Pulmonary artery endothelial cell (primary cell): ENCODE data around the gene KIF13A. TPM values are rescaled to one million over a fixed set of nuclear protein-coding genes. Genes with fewer than 3 reads are reported as not detected.
A peak's percentile ranks its signal among the peaks of the same experiment; 100 is the strongest.
"Not testable (repeated sequence)": the region's sequence is repeated elsewhere in the genome, so short reads cannot be mapped to it uniquely, and the experiment has no call there.

Experiments
- DNase-seq: peaks from one replicate; pipeline ENCODE4 v3.0.0-alpha.2; 2011; ENCODE audit warnings: low read depth, low spot score
- total RNA-seq: library from RNA; depleted of rRNA; stranded (reverse); fragments of >200 nt; gene quantifications from 2 replicates; pipeline ENCODE4 v1.2.3, GENCODE V29; 2014

KIF13A gene
- total RNA-seq, 1 donor from 2014 or later: 71.7 TPM

DNA sequence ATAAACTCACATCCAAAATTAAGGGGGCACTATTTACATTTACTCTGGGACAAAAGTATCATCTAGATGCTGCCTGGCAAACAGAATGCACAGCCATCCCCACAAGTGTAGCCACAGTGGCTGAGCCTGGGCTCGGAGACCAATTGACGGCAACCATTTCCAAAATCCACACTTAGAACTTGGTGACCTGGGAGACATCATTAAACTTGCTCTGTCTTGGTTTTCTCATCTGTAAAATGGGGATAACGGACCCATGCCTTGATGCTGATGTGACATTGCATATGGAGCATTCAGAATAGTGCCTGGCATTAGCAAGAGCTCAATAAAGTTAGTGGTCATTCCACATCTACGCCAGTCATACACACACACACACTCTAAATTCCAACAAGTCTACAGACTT lies 140.7 kb downstream of the KIF13A start:
- no peak for DNase-seq

DNA sequence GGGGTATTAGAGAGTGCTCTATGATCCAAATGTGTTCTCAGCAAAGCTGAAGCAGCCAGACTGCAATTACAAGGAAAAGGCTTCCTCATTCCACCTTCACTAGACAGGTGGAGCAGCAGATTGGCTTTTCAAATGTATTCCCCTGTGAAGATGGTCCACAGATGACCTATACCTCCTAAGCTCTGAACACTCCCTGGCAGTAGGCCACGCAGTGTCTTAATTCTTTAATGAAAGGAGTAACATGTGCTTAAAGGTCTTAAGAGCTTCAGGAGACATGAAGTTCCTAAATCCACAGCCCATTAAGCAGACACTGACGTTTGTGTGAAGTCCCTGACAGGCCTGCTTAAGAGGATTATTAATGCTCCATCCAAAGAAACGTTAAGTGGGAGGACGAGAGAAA lies 141.8 kb downstream of the KIF13A start:
- no peak for DNase-seq

DNA sequence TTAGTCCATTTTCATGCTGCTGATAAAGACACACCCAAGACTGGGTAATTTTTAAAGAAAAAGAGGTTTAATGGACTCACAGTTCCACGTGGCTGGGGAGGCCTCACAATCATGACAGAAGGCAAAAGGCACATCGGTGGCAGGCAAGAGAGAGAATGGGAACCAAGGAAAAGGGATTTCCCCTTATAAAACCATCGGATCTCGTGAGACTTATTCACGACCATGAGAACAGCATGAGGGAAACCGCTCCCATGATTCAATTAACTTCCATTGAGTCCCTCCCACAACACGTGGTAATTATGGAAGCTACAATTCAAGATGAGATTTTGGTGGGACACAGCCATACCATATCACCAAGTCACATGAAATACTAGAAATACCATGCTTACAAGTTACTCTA lies 142.5 kb downstream of the KIF13A start:
- not testable (repeated sequence) for DNase-seq

DNA sequence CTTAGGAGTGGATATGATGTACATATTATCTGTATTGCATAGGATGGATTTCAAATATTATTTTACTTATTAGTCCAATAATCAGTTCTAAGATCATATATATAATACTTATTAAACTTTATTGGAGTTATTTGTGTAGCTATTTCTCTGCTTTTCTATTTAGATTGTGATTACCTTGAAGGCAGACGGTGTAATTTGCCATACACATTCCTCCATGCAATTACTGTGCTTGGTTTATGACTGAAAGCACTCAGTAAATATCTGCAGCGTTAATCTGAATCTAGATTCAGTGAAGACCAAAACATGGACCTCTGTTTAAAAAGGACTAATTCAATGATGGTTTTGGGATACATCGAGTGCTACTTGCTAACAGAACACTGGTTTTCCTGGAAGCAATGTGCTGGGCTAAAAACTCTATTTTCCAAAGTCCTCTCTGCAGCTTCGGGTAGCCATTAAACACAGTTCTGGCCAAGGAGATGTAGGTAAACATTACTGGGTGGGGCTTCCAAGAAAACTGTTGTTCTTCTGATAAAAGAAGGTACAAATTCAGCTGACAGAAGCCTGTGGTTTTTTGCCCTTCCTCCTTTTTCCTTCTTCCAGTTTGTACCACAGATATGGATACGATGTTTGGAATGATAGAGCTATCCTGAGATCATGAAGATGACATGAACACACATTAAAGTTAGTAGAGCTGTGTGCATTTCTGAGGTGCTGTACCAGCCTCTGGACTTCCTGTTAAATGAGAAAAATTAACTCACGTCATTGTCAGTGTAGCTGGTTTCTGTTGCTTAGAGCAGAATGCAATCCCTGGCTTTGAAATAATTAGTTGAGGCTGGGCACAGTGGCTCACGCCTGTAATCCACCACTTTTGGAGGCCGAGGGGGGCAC lies 144.3 kb downstream of the KIF13A start:
- no peak for DNase-seq

DNA sequence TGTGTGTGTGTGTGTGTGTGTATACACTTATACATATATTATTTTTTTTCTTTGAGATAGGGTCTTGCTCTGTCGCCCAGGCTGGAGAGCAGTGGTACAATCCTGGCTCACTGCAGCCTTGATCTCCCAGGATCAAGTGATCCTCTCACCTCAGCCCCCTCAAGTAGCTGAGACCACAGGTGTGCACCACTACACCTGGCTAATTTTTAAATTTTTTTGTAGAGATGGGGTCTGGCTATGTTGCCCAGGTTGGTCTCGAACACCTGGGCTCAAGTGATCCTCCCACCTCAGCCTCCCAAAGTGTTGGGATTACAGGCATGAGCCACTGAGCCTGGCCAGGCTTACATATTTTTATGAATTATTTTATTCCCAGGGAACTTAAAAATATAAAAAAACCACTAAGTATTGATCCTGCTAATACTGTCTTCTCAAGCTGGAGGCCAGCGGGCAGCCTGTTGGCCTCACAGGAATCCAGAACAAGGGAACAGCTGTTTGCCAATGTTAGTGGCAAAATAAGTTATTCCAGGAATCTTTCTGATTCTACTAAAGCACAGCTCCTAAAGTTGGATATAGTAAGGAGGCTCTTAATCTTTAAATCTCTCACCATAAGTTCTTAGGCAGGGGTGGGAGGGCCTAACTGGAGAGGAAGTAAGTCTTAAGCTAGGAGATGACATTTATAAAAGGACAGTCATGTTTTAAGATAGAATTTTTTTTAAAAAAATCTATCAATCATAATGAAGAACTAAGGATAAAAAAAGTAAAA lies 145.2 kb downstream of the KIF13A start:
- no peak for DNase-seq

DNA sequence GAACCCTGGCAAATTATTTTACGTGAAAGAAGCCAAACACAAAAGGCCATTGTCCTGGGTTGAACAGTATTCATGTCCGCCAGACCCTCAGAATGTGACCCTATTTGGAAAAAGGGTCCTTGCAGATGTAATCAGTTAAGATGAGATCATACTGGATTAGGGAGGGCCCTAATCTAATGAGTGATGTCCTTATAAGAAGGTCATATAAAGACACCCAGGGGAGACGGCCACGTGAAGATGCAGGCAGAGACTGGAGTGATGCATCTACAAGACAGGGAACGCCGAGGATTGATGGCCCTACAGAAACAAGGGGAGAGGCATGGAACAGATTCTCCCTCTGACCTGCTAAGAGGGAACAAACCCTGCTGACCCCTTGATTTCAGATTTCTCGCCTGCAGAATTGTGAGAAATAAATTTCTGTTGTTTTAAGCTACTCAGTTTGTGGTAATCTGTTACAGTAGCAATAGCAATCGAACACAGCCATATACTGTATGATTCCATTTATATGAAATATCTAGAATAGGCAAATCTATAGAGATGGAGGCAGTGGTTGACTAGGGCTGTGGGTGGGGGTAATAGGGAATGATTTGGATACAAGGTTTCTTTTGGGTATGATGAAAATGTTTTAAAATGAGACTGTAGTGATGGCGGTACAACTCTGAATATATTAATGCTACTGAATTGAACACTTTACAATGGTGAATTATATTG lies 147.8 kb downstream of the KIF13A start:
- no peak for DNase-seq

DNA sequence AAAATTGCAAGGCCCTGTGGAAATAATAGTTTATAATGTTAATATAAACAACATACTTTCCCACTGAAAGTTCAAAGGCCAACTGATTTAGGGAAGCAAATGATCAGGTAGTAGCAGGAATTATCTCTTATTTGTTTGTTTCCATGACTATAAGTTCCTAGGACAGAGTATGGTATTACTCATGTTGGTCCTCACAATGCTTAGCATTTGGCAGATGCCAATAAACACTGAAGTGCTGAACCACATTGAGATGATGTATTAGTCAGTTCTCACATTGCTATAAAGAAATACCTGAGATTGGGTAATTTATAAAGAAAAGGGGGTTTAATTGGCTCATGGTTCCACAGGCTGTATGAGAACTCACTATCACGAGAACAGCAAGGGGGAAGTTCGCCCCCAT lies 151.1 kb downstream of the KIF13A start:
- DNase-seq: no peak

DNA sequence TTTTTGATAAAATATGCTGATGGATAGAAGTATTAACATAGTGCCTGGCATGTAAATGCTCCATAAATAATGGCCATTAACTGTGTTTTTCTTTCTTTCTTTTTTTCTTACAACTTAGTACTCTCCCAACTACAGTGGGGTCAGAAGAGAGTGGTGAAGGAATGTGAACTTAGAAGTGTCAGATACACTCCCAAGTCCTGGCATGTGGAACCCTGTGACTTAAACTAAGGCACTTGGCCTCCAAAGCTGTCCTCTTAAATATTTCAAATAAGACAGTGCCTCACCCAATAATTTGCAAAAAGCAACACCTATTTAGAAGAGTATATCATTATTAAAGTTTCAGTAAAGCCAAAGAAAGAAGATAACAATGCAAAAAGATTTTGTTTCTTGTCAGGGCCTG lies 151.7 kb downstream of the KIF13A start:
- no peak for DNase-seq

DNA sequence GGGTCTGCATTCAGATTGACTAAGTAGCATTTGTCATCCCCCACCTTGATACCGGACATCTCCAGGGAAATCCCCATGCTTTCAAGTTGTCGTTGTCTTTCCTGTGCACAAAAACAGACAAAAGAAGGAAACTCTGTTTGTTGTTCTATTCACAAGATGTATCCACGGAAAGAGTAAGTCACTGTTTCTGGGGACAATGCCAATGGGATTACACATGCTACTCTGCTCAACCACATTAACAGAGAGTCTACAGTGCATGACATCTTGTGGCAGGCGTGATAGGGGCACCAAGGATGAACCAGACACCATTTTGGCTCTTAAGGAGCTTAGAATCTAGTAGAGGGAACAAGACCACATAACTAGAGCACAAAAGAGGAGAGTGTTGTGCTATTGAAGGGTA lies 156.3 kb downstream of the KIF13A start:
- DNase-seq: peak; percentile 97

DNA sequence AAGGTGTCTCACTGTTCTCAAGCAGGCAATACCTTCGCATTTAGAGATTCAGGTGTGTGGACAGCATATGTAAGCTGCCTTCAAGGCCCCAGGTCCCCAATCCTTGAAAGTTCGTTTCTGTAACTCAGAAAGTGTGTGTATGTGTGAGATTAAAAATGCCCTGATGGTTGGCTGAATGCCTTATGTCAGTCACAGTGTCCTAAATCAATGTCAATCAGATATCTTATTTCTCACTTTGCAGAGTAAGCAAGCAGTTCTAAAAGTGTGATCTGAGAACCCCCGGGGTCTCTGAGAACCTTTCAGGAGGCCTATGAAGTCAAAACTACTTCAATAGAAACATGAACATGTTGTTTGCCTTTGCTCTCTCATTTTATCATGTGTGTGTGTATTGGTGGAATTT lies 157.5 kb downstream of the KIF13A start:
- DNase-seq: no peak

DNA sequence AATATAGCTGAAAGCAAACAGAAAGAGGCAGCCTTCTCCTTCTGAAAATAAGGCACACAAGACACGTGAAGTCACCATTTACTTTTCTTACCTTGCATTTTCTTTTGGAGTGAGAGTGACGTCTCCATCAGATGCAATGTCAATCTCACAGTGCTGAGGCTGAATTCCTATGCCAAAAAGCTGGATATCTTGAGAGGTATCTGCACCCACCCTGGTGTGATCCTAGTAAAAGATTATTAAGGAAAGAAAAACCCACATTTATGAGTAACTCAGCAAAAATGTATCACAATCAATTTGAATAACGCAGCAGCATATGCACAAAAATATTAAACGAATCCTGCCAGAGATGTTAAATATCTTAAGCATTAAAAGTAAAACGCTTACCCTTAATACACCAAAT lies 159.3 kb downstream of the KIF13A start:
- no peak for DNase-seq

DNA sequence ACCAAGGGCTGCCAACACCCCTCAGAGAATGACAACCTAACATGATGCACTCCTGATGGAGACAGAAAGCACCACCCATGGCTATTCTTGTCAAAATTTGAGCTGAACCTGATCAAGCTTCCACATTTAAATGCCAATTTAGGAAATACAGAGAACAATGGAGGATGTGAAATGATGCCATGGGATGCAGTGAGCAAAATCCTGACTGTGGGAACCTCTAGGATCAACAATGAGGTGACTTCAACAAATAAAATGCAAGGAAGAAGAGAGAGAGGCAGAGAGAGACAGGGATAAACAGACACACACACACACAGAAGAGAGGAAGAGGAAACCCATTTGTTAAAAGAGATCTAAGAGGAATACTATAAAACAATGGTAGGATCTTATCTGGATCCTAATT lies 161.1 kb downstream of the KIF13A start:
- DNase-seq: peak; percentile 49

DNA sequence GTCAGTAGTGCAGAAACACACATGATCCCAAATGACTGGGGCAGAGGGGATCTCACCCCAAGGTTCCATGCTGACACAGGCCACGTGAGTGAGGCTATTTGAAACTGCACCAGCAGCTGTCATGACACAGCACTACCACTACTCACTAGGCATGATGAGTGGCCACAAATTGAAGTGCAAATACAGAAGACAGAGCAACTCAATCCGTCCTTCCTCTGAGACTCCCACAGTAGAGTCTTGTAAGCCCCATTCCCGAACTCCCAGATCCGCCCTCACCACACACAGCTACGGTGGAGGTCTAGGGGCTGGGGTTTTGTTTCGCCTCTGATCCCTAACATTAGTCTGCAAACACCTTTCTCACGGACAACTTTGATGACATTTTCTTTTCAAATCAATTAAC lies 167.4 kb downstream of the KIF13A start:
- no peak for DNase-seq

DNA sequence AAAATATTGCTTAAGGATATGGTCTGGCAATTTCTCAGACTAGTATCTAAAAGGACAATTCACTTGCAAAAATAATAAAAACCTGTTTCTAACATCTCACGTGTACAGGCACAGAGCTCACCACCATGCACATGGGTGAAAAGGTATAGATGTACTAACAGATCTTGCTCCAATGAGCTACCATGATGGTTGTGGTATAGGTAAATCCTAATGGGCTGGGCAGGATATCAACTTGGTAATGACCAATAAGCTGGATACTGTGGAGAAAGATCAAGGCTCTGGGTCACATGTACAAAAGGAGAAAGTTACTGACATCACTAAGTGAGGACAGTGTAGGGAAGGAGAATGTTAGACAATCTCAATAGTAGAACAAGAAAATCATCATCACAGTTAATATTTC lies 169.7 kb downstream of the KIF13A start:
- DNase-seq: no peak

DNA sequence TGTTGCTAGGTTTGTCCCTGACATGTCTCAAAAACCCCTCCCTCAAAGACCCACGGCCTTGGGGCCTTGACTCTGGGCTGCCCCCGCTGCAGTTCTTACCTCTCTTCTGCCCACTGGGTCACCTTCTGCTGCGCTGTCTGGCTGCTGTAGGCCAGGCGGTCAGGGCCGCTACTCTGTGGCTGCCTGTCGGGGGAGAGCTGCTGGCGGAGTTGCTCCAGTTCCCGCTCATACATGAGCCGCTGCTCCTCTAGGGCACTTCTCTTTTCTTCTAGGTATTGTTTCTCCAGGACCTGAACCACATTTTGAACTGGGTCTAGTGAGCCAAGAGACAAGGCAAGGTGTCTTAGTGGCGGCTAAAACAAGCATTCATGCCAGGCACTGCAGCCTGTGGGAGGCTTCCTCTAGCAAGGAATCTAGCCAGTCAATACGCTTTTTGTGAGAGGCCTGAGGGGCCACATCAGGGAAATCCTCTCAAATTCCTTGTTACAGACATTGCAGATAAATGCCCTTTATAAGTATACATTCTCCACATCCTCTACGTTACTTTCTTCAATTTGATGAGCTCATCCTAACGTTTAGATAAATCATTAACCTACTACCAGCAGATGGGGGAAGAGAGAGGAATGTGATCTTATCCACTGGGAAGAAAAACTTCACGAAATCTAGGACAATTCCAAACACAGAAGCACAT lies 170.4 kb downstream of the KIF13A start:
- no peak for DNase-seq

DNA sequence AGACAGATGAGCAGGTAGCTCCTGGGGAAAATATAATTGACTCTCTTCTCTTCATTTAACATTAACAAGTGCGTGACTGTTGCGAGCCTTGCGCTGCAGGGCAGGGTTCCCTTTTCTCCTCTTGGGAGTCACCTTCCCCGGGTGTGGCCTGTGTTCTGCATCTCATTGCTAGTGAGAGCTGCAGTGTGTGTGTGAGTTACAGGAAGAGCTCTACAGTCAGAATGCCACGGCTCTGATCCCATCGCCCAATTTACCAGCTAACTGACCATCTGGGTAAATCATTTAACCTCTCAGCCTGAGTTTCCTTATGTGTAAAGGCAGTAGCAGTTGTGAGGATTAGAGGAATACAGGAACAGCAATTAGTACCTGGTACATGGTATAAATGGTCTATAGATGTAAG lies 173.9 kb downstream of the KIF13A start:
- no peak for DNase-seq

DNA sequence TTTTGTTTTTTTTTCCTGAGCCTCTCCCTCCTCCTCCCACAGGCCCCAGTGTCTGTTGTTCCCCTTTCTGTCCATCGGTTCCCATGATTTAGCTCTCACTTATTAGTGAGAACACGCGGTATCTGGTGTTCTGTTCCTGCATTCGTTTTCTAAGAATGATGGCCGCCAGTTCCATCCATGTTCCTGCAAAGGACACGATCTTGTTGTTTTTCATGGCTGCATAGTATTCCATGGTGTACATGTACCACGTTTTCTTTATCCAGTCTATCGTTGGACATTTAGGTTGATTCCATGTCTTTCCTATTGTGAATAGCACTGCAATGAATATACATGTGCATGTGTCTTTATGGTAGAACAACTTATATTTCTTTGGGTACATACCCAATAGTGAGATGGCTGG lies 175.1 kb downstream of the KIF13A start:
- DNase-seq: no peak

DNA sequence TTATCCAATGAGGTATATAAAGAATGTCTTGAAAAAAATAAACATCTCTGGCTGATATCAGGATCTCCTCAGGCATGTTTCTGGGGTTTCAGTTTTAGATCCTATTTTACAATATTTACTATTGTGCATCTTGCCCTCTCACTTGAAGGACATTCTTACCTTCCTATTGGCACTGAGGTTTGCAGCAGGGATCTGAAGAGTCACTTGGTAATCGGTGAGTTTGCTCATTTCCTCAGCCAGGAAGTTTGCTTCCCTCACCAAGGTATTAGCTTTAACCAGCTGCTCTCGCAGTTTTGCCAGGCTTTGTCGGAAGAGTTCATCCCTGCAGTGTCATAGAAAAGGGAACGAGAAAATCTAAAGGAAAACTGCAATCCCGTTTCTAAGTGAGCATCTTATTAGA lies 178.8 kb downstream of the KIF13A start:
- DNase-seq: no peak

DNA sequence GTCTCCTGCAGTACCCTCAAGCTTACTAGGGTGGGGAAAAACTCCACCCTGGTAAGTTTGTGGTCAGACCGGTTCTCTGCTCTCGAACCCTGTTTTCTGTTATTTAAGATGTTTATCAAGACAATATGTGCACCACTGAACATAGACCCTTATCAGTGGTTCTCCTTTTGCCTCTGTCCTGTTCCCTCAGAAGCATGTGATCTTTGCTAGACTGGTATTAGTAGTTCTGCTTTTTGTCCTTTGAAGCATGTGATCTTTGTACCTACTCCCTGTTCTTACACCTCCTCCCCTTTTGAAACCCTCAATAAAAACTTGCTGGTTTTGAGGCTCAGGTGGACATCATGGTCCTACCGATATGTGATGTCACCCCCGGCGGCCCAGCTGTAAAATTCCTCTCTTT lies 180.0 kb downstream of the KIF13A start:
- not testable (repeated sequence) for DNase-seq

DNA sequence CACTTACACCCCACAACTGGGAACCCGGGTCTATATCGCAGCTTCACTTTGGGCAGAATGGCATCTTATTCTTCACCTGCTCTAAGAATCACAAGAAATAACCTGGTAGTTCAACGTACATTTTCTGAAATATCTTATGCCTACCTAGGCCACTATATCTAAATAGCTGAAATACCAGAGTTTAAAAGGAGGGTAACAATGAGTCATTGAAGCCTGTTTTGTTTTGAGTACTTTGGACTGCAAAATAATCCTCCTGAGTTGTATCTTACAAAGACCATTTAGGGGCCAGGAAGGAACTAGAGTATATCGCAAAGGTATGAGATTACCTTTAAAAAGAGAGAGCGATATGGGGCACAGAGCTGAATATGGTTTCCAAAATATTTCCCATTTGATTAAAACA lies 184.0 kb downstream of the KIF13A start:
- DNase-seq: no peak

DNA sequence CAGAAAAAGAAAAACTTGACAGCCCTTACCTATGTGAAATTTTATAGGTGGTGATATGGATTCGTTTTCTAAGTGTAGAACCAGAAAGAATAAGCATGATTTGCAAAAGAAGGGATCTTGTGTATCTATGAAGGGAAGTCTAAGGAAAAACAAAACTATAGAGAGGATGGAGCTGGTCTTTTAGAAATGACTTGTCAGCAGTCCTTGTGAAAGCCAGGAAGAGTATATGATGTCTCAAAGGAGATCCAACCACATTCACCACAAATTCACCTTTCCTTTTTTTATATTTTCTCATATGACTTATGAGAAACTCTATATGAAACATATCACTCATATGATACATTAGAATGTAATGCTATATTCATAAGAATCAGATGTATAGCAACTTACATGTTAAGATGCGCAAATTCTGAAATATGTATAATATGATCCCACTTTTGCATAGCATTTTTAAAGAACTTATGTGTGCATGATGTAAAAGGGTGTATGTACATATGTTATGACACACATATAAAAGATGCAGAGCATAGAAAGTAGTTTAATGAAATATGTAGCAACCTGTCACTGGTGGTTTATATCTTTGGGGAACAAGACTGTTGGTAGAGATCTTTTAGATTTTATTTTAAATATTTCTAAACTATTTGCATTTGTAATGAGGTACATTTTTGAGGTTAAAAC lies 188.8 kb downstream of the KIF13A start:
- no peak for DNase-seq
